GM12892 (cell line): ENCODE measurements around the gene ABCA1.
A peak's percentile ranks its signal among the peaks of the same experiment; 100 is the strongest.

Experiments
- DNase-seq: peaks from one replicate; pipeline ENCODE4 v3.0.0; 2011; ENCODE audit not compliant: insufficient read length
- FAIRE-seq: peaks from 2 replicates; lab custom pipeline; 2011; peaks lifted over from hg19 to GRCh38; lab: Jason Lieb, UNC
- POLR2A ChIP-seq: IDR thresholded peaks from 2 replicates; pipeline ENCODE4 v1.6.1; 2011; ENCODE audit warnings: low read depth, low read length, control low read depth
- POLR2AphosphoS5 ChIP-seq: IDR thresholded peaks from 2 replicates; pipeline ENCODE4 v1.6.1; 2011; ENCODE audit warnings: low read depth, low read length, control low read depth
- TAF1 ChIP-seq: IDR thresholded peaks from 2 replicates; pipeline ENCODE4 v1.6.1; 2011; ENCODE audit warnings: low read depth, mild to moderate bottlenecking, control low read depth, low read length, borderline replicate concordance

The ABCA1 gene

DNA sequence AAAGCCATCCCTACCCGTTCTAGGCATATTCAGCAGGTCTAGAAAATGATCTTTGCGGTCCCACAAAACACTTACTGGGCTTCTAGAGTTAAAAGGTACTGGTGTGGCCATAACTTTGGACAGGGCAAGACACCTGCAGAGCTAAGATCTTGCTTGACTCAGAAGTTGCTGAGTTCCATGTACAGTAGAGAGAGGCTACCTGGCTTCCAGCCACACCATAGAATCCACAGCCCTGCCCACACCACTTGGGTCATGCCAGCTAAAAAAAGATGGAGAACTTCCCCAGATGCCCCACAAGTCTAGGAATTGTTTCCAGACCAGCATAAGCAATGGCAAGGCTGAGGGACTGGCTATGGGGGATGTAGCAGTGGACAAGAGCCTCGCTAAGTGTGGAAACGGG, 52.1 kb downstream of the ABCA1 start:
- no peak for DNase-seq
- TF ChIP-seq TAF1 = no peak
- TF ChIP-seq POLR2A = no peak
- TF ChIP-seq POLR2AphosphoS5 = no peak
- no peak for FAIRE-seq

DNA sequence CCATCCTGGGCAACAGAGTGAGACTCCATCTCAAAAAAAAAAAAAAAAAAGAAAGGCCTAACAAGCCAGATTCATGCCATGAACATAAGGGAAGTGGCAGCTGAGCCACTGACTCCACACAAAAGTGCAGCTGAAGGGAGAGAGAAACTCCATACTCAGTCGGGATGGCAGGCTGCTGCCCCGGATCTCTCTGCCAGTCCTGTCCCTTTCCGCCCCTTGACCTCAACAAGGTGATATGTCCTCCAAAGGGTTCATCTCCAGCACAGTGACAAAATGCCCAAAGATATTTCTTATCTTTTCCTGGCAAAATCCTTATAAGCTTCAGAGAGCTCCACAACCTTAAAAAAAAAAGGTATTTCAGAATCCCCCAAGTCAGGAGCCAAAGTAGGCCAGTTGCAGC, 52.6 kb downstream of the ABCA1 start:
- DNase-seq (no peak), FAIRE-seq (no peak)
- TF ChIP-seq POLR2AphosphoS5 (no peak), TAF1 (no peak), POLR2A (no peak)

DNA sequence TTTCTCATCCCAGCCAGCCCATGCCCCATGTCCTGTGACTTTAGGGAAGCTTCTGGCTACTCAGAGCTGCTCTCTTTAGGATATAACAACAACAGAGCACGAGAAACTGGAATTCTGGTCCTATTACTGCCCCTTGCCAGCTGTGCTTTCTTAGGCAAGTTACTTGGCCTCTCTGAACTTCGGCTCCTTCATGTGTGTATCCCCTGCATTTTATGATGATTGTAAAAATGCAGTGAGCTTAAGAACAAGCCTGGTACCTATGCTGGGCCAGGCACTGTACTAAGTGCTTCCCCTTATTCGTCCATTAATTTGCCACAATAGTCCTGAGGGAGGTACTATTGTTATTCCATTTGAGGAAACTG, 54.5 kb downstream of the ABCA1 start:
- DNase-seq (no peak), FAIRE-seq (no peak)
- TF ChIP-seq POLR2A = no peak

DNA sequence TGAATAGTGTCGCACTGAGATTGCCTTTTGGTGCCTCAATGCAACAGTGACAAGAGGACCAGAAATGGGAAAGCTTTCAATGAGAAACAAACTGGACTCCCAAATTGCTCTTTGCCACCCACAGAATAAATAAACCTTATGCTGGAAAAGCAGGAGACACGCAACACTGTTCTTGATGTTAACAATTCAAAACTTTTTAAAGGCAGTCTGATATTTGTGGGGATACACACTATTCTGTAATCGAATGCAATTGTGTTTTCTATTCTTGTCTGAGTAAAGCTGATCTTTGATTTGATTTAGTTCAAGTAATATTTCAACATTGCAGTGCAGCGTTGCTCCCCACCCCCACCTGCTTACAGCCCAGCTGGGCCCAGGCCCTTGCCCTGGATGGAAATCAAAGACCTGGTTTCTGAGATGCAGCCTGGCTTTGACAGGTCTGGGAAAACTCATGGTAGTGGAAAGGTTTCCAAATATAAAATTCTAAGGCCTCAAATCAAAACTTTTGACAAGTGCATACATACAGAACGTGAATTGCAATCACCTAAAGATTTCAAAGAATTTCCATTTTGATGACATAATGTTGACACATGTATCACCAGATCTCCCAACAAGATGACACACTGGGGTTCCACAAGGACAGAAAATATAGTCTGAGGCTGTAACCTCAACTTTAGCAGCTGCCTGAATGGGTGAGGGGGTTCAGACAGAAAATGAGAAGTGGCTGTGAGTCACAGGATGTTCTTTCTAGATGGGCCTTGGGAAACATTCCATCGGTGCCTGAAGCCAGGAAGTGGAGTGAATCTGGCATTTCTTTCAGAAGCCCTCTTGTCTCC, 55.1 kb downstream of the ABCA1 start:
- no peak for FAIRE-seq
- DNase-seq = no peak
- TF ChIP-seq POLR2AphosphoS5 (no peak), POLR2A (no peak), TAF1 (no peak)

DNA sequence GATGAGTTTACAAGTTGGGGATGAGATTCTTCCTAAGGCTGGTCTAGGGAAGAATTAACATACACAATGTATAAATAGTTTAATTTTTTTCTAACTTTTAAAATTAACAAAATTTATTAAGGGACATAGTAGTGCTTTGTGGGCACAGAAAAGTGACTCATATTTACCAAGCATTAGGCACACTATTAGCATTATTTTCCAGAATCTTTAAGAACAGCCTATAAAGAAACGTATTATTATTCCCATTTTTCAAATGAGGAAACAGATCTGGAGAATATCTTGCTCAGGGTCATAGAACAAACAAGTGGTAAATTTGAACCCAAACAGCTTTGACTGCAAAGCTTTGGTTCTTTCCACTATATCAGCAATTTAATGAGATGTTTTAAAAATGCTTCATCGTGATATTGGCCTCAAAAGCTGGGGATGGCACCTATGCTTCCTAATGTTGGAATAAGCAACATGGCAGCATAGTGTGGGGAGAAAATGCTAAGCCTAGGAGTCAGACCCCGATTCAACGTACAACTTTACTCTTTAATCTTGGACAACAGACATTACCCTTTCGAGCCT, 55.9 kb downstream of the ABCA1 start:
- TF ChIP-seq TAF1 (no peak), POLR2AphosphoS5 (no peak)
- DNase-seq (no peak), FAIRE-seq (no peak)

DNA sequence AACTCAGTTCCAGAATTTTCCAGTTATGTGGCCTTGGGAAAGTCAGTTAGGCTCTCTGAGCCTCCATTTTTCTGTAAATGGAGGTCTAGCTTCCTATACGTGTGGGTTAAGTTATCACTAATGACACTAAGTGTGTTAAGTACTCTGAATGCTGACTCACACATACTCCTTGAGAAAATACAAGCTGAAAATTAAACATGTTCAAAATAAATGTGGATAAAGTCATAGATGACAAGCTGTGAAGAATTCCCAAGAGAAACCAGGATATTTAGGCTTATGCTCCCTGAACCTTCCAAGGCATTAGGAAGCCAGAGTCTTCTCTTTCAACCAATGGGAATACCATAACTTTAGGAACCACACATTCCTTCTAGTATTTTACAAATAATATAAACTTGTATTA, 58.1 kb downstream of the ABCA1 start:
- TF ChIP-seq POLR2AphosphoS5 (no peak), POLR2A (no peak), TAF1 (no peak)
- DNase-seq = no peak
- no peak for FAIRE-seq

DNA sequence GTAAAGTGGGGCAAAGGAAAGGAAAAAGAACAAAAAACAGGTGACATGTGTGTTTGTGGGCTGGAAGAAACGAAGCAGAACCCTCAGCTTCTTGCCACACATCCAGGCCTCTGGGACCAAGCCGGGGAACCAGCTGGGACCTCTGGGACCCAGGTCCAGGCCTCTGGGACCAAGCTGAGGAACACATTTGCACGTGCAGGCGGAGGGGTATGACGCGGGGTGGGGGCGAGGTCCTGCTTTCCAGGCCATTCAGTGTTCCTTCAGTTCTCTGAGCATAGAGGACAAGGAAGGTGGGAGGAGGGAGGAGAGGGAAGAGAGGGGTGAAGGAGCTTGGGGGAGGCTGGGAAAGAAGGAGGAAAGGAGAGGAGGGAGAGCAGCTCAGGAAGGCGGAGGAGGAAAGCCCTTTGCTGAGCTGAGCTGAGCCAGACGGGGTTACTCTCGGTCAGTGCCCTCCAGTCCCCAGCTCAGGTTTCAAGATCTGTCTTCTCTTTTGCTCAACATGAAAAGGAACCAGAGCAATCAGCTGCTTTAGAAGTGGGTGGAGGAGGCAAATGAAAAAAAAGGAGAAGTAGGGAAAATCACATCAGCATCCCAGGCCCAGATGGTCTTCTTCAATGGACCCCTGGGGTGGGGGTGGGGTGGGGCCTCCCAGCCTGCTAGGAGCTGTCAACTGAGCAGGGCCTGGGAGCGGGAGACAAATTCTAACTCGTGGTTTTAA, 59.1 kb downstream of the ABCA1 start:
- TF ChIP-seq POLR2AphosphoS5 = no peak
- TF ChIP-seq TAF1 = no peak
- no peak for TF ChIP-seq POLR2A
- DNase-seq (peak; percentile 48), FAIRE-seq (no peak)

DNA sequence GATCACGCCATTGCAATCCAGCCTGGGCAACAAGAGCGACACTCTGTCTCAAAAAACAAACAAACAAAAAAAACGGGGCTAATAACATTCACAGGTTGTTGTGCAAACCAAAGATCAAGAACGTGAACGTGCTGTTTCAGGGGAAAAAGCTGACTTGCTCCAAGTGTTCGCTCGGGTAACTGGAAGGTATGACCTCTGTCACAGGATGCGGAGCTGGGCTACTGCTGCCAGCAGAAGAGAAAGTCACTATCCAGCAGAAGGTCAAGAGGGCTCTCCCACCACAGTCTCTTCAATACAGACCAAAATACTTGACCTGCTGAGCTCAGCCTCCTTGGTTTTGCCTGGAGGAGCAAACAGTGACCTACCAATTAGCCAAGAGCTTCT, 59.7 kb downstream of the ABCA1 start:
- TF ChIP-seq POLR2A (no peak), POLR2AphosphoS5 (no peak), TAF1 (no peak)
- no peak for FAIRE-seq
- DNase-seq = no peak

DNA sequence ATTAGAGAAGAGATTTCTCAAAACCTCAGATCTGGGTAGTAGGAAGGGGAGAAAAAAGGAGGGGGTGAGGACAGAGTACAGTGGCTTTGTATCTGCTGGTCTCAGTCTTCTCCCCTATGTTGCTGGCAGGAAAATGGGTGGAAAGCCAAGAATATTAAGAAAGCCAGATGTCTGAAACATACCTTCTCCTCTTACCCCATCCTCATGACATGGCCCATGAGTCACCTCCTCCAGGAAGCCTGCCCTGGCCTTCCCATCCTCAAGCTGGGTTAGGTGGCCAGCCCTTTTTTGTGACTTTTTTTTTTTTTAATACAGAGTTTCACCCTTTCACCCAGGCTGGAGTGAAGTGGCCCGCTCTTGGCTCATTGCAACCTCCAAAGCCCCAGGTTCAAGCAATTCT, 61.8 kb downstream of the ABCA1 start:
- no peak for TF ChIP-seq POLR2AphosphoS5
- no peak for TF ChIP-seq POLR2A
- TF ChIP-seq TAF1 = no peak
- FAIRE-seq = no peak
- DNase-seq = no peak

DNA sequence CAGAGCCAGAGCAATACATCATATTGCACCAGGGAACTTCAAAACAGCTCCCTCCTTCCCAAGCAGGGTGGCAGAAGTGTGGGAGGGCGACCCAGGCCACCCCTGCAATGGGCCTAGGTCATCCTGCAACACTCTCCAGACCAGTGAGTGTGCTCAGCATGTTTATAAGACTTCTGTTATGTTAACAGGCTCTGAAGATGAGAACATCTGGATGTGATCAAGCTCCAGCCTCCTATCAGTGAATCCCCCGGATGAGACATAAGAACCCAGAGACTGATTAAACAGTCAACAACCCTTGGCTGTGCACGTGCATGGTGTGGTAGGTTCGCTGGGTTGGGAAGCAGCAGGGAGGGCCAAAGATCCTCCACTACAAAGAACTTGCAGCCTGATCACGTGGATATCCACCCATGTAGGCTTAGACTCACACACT, 63.3 kb downstream of the ABCA1 start:
- TF ChIP-seq POLR2A (no peak), TAF1 (no peak), POLR2AphosphoS5 (no peak)
- DNase-seq (no peak), FAIRE-seq (no peak)

DNA sequence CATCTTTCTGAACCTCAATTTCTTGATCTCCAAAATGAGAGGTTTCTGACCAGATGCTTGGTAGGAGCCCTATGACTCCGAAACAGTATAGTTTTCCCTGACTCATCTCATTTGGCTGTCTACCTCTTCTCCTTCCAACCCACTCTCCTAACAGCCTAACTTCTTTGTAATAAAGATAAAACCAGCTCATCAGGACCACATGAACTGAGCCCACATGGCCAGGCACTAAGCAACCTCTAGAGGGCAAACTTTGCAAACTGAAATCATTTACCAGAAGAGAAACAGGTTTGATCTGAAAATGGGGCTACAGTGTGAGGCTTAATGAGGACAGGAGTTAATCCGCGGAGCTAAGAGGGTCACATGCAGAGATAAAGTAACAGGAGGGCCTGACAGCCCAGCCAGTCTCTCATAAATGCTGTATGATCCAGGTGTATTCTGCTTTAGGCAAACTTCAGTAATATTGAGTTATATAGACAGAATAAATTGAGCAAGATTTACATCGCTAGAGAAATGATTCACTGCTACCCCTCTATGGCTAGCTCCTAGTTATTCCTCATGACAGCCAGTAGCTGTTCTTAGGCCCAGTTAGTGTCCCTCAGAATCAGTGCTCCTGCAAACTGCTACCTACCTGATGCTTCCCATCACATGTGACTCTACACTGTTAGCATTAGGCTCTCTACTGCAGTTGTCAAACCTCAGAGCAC, 64.6 kb downstream of the ABCA1 start:
- FAIRE-seq (peak; percentile 86), DNase-seq (peak; percentile 38)
- no peak for TF ChIP-seq POLR2AphosphoS5
- TF ChIP-seq TAF1 = no peak
- TF ChIP-seq POLR2A = no peak

DNA sequence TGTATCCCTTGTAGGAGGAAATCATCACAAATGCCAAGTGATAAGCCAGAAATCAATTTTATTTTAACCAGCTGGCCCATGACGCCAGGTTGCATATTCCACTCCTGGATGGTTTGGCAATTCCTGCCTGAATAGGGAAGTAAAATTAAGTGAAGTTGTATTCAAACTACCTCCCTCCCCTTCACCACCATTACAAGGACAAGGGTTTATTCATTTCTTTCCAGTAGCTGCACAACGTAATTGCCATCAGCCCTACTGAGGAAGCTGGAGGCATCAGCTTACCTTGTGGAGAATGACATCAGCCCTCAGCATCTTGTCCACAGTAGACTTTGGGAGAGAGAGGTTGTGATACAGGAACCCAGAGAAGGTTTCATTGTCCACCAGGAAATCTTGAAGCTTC, 66.6 kb downstream of the ABCA1 start:
- DNase-seq (no peak), FAIRE-seq (no peak)
- no peak for TF ChIP-seq POLR2AphosphoS5
- no peak for TF ChIP-seq POLR2A
- no peak for TF ChIP-seq TAF1

DNA sequence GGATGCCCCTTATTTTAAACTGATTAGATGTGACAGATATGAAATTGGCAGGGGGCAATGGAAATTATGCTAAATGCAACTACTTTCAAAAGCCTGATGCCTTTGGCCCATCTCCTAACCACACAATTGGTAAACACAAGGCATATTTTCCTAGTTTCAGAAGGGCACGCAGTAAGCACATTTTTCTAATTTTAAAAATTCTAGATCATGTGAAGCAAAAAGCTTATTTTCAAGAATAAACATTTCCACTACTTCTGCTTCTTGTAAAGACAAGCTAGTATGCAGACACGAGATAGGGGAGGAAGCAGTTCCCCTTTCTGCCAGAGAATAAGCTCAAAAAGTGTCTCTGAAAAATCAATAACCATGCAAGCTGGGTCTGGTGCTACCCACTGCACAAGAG, 67.7 kb downstream of the ABCA1 start:
- no peak for TF ChIP-seq POLR2A
- DNase-seq (no peak), FAIRE-seq (no peak)
